Measurements from ENCODE around the gene MPHOSPH8.
"Not testable (repeated sequence)": the region's sequence is repeated elsewhere in the genome, so short reads cannot be mapped to it uniquely, and the experiment has no call there.

The MPHOSPH8 gene

GRCh38 chr13:19695829-19696228 lies 62.4 kb downstream of the MPHOSPH8 start:
- no peak for TF ChIP-seq CTCF (IDR thresholded peaks at IDR 0.05; ENCODE audit: low read length, missing control alignments)
- H3K4me3 ChIP-seq (replicated peaks; ENCODE audit: low read depth, low read length), result no peak overlapping the region
- no peak for DNase-seq (ENCODE audit: low read depth)

GRCh38 chr13:19700963-19701362 lies 67.5 kb downstream of the MPHOSPH8 start:
- not testable (repeated sequence) for H3K4me3 ChIP-seq (replicated peaks; ENCODE audit: low read depth, low read length); DNase-seq (ENCODE audit: low read depth)

- H3K4me3 ChIP-seq (replicated peaks; ENCODE audit: low read depth, low read length); DNase-seq (ENCODE audit: low read depth): not testable (repeated sequence)
Measured at GRCh38 chr13:19701619-19702018, 68.2 kb downstream of the MPHOSPH8 start.

- not testable (repeated sequence) for DNase-seq (ENCODE audit: low read depth); H3K4me3 ChIP-seq (replicated peaks; ENCODE audit: low read depth, low read length)
Measured at GRCh38 chr13:19704256-19704655, 70.8 kb downstream of the MPHOSPH8 start.

- not testable (repeated sequence) for H3K4me3 ChIP-seq (replicated peaks; ENCODE audit: low read depth, low read length); DNase-seq (ENCODE audit: low read depth)
Measured at GRCh38 chr13:19709039-19709438, 75.6 kb downstream of the MPHOSPH8 start.

- not testable (repeated sequence) for DNase-seq (ENCODE audit: low read depth); H3K4me3 ChIP-seq (replicated peaks; ENCODE audit: low read depth, low read length)
Measured at GRCh38 chr13:19709782-19710181, 76.3 kb downstream of the MPHOSPH8 start.

- H3K4me3 ChIP-seq (replicated peaks; ENCODE audit: low read depth, low read length), result no peak overlapping the region
- TF ChIP-seq CTCF (IDR thresholded peaks at IDR 0.05; ENCODE audit: low read length, missing control alignments), result no peak
- peak; percentile 80 for DNase-seq (ENCODE audit: low read depth)
Measured at GRCh38 chr13:19713186-19713965, 79.9 kb downstream of the MPHOSPH8 start.

- H3K4me3 ChIP-seq (replicated peaks; ENCODE audit: low read depth, low read length), result no peak overlapping the region
- DNase-seq (ENCODE audit: low read depth), result no peak
- no peak for TF ChIP-seq CTCF (IDR thresholded peaks at IDR 0.05; ENCODE audit: low read length, missing control alignments)
Measured at GRCh38 chr13:19720039-19720438, 86.6 kb downstream of the MPHOSPH8 start.

Data from fibroblast of pulmonary artery (primary cell).